ENCODE measurements around the gene AKNAD1.

The AKNAD1 gene

GRCh38 chr1:108871050-108871724, 14.3 kb upstream of the AKNAD1 start:
- Histone ChIP-seq H3K36me3 (no peaks in the 10 kb centered on the region), H3K4me3 (ENCODE audit: low read depth, low read length) (no peak overlapping the region), H3K9me3 (ENCODE audit: severe bottlenecking) (no peaks in the 10 kb centered on the region), H3K27ac (no peak overlapping the region), H3K27me3 (ENCODE audit: insufficient read depth, low read depth, severe bottlenecking) (no peaks in the 10 kb centered on the region)
- TF ChIP-seq CTCF (IDR thresholded peaks at IDR 0.05; ENCODE audit: low read depth, low read length), result no peak
- no peak for DNase-seq

- Histone ChIP-seq H3K4me3 (ENCODE audit: low read depth, low read length) (no peak overlapping the region), H3K9me3 (ENCODE audit: severe bottlenecking) (no peaks in the 10 kb centered on the region), H3K36me3 (no peaks in the 10 kb centered on the region), H3K27ac (no peak overlapping the region), H3K27me3 (ENCODE audit: insufficient read depth, low read depth, severe bottlenecking) (no peaks in the 10 kb centered on the region)
- DNase-seq, result no peak
- no peak for TF ChIP-seq CTCF (IDR thresholded peaks at IDR 0.05; ENCODE audit: low read depth, low read length)
These were observed 8.5 kb upstream of the AKNAD1 start for GRCh38 chr1:108865316-108865910.

GRCh38 chr1:108863984-108864383, 7.1 kb upstream of the AKNAD1 start:
- no peak for TF ChIP-seq CTCF (IDR thresholded peaks at IDR 0.05; ENCODE audit: low read depth, low read length)
- Histone ChIP-seq H3K36me3 (no peaks in the 10 kb centered on the region), H3K4me3 (ENCODE audit: low read depth, low read length) (no peak overlapping the region), H3K9me3 (ENCODE audit: severe bottlenecking) (no peaks in the 10 kb centered on the region), H3K27me3 (ENCODE audit: insufficient read depth, low read depth, severe bottlenecking) (no peaks in the 10 kb centered on the region), H3K27ac (no peak overlapping the region)
- DNase-seq, result no peak

GRCh38 chr1:108862698-108863477, 6.0 kb upstream of the AKNAD1 start:
- no peaks in the 10 kb centered on the region for H3K36me3 ChIP-seq
- H3K9me3 ChIP-seq (ENCODE audit: severe bottlenecking), result no peaks in the 10 kb centered on the region
- no peak for DNase-seq
- TF ChIP-seq CTCF (IDR thresholded peaks at IDR 0.05; ENCODE audit: low read depth, low read length), result no peak
- H3K4me3 ChIP-seq (ENCODE audit: low read depth, low read length), result no peak overlapping the region
- no peaks in the 10 kb centered on the region for H3K27me3 ChIP-seq (ENCODE audit: insufficient read depth, low read depth, severe bottlenecking)
- no peak overlapping the region for H3K27ac ChIP-seq

- no peak for TF ChIP-seq CTCF (IDR thresholded peaks at IDR 0.05; ENCODE audit: low read depth, low read length)
- DNase-seq, result peak; percentile 82
- H3K36me3 ChIP-seq, result no peaks in the 10 kb centered on the region
- H3K9me3 ChIP-seq (ENCODE audit: severe bottlenecking), result no peaks in the 10 kb centered on the region
- H3K4me3 ChIP-seq (ENCODE audit: low read depth, low read length), result no peak overlapping the region
- no peaks in the 10 kb centered on the region for H3K27me3 ChIP-seq (ENCODE audit: insufficient read depth, low read depth, severe bottlenecking)
- no peak overlapping the region for H3K27ac ChIP-seq
These were observed 5.2 kb upstream of the AKNAD1 start for GRCh38 chr1:108862017-108862610.

Data from WERI-Rb-1 (cell line).